ENCODE results near the gene SLC18A2.

Gene SLC18A2

DNA sequence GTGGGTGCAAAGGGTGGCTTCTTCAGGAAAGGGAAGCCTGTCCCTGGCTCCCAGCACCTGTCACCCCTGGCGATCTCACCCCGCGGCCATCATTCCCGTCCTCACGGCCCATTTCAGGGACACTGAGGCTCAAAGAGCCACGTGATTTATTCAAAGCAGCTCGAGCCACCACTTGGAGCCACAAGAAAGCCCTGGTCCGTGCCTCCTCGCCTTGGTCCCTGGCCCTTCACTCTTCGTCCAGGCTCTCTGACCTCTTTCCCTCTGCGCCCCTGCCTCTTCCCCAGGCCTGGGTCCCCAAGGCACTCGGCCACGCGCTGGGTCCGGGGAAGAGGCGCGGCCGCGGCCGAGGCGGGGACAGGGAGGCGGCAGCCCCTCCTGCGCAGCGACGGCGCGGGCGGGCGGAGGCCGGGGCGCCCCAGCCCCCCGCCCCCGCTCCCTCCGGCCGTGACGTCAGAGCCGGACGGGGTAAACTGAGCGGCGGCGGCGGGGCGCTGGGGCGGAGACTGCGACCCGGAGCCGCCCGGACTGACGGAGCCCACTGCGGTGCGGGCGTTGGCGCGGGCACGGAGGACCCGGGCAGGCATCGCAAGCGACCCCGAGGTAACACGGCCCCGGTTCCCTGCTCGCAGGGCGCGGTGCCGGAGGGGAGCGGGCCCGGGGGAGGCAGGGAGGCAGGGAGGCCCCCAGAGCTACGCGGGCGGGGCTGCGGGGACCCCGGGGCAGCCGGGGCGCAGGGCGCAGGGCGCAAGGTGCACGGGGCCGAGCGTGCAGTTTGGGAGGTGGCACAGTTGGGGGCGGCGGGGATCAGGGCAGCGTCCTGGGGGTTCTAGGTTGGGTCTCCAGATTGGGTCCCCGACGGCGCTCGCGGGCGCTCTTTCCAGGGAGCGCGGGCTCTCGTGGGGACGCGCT is at the start of gene SLC18A2:
TSS of gene SLC18A2 (plus strand) at position 494 of the 909 bp plus-strand sequence. CDS start 580 bp downstream, outside the sequence.
- Mint-ChIP-seq H3K27me3 (ENCODE audit: low read depth) (peaks cover 46% of the 10 kb centered on the region), H3K4me1 (ENCODE audit: low read depth) (peaks cover 2% of the 10 kb centered on the region), H3K9me3 (no peaks in the 10 kb centered on the region), H3K36me3 (ENCODE audit: low read depth) (no peaks in the 10 kb centered on the region), H3K4me3 (no peak within 1 kb of the TSS), H3K27ac (no peak within 1 kb of the TSS)

DNA sequence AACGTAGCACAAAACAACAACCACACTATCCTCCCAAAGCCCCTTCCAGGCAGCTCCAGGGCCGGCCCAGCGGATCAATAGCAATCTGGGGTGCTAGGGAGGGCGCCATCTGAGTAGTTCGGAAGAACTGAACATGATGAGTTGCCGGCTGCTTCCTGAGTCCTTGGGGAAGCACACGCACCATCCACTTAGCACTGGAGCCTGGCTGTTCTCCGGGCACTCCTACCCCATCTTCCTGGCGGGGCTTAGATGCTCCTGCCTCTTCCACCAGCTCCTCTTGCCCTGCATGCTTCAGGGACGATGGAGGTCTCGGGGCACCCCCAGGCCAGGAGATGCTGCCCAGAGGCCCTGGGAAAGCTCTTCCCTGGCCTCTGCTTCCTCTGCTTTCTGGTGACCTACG is 43.7 kb upstream of the SLC18A2 start, which contains the start of gene KCNK18:
TSS of gene KCNK18 (plus strand) at position 301 of the 400 bp plus-strand sequence. CDS start at position 301, 0 bp downstream.
- Mint-ChIP-seq H3K4me1 (ENCODE audit: low read depth) (no peaks in the 10 kb centered on the region), H3K36me3 (ENCODE audit: low read depth) (no peaks in the 10 kb centered on the region), H3K4me3 (no peak within 1 kb of the TSS), H3K9me3 (no peaks in the 10 kb centered on the region), H3K27ac (no peak within 1 kb of the TSS), H3K27me3 (ENCODE audit: low read depth) (no peaks in the 10 kb centered on the region)

DNA sequence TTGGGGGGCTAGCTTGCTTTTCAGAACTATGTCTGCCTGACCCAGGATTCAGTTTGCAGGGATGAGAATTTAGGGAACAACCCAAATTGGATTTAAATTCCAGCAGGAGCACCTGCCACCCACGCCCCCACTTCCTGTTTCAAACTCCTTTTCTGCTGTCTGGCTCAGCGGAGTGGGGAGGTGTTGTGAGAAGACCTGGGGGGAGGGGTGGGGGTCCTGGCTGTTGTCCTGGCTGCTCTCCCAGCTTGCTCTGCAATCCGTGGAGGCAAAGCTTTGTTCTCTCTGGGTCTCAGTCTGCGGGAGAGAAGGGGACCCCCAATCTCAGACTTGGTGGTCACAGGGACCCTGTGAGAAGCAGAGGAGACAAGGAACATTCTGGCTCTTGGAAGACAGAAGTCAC is 42.8 kb upstream of the SLC18A2 start:
- Mint-ChIP-seq H3K4me3 (no peak overlapping the region), H3K36me3 (ENCODE audit: low read depth) (no peaks in the 10 kb centered on the region), H3K27ac (no peak overlapping the region), H3K27me3 (ENCODE audit: low read depth) (no peaks in the 10 kb centered on the region), H3K9me3 (no peaks in the 10 kb centered on the region), H3K4me1 (ENCODE audit: low read depth) (no peaks in the 10 kb centered on the region)

DNA sequence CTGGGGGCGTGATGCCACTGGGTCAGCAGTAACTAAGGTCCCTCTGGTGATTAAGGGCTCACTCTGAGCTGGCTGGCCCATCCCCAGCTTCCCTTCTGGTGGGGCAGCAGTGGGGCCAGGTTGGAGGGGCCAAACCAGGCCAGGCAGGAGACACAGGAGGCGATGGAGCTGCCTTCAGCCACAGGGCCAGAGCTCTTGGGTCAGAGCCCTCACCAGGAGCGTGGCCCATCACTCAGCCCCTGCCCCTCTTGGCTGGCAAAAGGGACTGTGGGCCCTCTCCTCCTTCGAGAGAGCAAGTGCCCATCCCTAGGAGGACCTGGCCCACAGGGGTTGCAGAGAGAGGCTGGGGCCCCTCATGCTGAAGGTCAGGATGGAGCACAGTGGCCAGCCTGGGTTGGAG is 39.1 kb upstream of the SLC18A2 start:
- no peaks in the 10 kb centered on the region for H3K4me1 Mint-ChIP-seq (ENCODE audit: low read depth)
- no peak overlapping the region for H3K4me3 Mint-ChIP-seq
- H3K9me3 Mint-ChIP-seq: no peaks in the 10 kb centered on the region
- H3K36me3 Mint-ChIP-seq (ENCODE audit: low read depth): no peaks in the 10 kb centered on the region
- no peak overlapping the region for H3K27ac Mint-ChIP-seq
- no peaks in the 10 kb centered on the region for H3K27me3 Mint-ChIP-seq (ENCODE audit: low read depth)

DNA sequence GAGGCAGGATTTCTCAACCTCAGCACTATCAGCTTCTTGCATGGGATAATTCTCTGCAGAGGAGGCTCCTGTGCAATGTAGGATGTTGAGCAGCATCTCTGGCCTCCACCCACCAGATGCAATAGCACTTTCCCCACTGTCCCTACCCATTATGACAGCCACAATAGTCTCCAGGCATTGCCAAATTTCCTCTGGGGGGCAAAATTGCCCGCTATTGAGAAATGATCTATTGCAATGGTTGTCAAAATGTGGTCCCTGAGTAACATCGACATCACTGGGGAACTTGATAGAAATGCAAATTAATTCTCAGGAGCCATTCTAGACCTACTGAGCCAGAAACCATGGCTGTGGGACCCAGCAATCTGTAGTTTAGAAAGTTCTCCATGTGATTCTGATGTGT is 36.6 kb upstream of the SLC18A2 start:
- Mint-ChIP-seq H3K27me3 (ENCODE audit: low read depth) (no peaks in the 10 kb centered on the region), H3K4me1 (ENCODE audit: low read depth) (no peaks in the 10 kb centered on the region), H3K36me3 (ENCODE audit: low read depth) (no peaks in the 10 kb centered on the region), H3K27ac (no peak overlapping the region), H3K4me3 (no peak overlapping the region), H3K9me3 (no peaks in the 10 kb centered on the region)

DNA sequence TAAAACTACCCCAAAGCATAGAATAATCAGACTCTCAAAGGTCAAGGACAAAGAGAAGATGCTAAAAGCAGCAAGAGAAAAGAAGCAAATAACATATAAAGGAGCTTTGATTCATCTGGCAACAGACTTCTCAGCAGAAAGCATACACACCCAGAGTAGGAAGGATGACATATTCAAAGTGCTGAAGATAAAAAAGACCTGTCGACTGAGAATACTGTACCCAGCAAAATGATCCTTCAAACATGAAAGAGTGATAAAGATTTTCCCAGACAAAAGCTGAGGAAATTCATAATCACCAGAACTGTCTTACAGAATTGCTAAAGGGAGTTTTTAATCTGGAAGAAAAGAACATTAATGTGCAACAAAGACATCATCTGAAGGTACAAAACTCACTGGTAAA is 28.7 kb upstream of the SLC18A2 start:
- peaks cover 2% of the 10 kb centered on the region for H3K4me1 Mint-ChIP-seq (ENCODE audit: low read depth)
- no peak overlapping the region for H3K4me3 Mint-ChIP-seq
- H3K27me3 Mint-ChIP-seq (ENCODE audit: low read depth): peaks cover 27% of the 10 kb centered on the region
- H3K27ac Mint-ChIP-seq: no peak overlapping the region
- H3K9me3 Mint-ChIP-seq: peaks cover 7% of the 10 kb centered on the region
- H3K36me3 Mint-ChIP-seq (ENCODE audit: low read depth): no peaks in the 10 kb centered on the region

DNA sequence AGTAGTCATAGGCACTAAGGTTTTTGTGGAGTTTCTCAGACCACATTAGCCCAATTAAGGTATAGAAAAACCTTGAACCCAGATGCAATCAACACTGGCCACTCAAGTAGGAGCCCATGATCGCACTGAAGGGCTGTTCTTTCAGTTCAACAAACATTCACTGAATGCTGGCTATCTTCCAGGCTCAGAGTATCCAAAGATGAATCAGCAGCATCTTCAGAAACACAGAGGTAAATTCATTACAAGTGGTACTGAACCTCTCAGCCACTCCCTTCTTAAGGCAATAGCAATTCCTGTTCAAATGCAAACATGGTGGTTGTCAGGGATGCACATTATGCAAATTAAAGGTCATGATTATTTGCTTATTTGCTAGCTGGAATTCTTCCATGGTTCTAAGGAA is 26.5 kb upstream of the SLC18A2 start:
- Mint-ChIP-seq H3K27me3 (ENCODE audit: low read depth) (peaks cover 34% of the 10 kb centered on the region), H3K36me3 (ENCODE audit: low read depth) (no peaks in the 10 kb centered on the region), H3K4me1 (ENCODE audit: low read depth) (peaks cover 2% of the 10 kb centered on the region), H3K4me3 (no peak overlapping the region), H3K9me3 (peaks cover 7% of the 10 kb centered on the region), H3K27ac (no peak overlapping the region)

DNA sequence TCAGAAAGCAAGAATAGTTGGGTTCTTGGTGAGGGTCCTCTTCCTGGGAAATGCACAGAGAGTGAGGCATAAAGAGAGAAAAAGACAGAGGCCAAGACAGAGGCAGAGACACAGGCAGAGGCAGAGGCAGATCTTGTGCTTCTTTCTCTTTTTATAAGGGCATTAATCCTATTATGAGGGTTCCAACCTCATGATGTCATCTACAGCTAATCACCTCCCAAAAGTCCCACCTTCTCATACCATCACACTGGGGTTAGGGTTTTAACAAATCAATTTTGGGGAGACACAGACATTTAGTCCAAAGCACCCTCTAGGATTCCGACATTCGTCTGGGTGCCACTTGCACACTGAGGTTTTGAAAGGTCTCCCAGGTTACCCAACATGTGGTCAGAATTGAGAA is 25.8 kb upstream of the SLC18A2 start:
- H3K27ac Mint-ChIP-seq: no peak overlapping the region
- H3K4me3 Mint-ChIP-seq: no peak overlapping the region
- no peaks in the 10 kb centered on the region for H3K36me3 Mint-ChIP-seq (ENCODE audit: low read depth)
- peaks cover 7% of the 10 kb centered on the region for H3K9me3 Mint-ChIP-seq
- H3K4me1 Mint-ChIP-seq (ENCODE audit: low read depth): peaks cover 2% of the 10 kb centered on the region
- H3K27me3 Mint-ChIP-seq (ENCODE audit: low read depth): peaks cover 34% of the 10 kb centered on the region

DNA sequence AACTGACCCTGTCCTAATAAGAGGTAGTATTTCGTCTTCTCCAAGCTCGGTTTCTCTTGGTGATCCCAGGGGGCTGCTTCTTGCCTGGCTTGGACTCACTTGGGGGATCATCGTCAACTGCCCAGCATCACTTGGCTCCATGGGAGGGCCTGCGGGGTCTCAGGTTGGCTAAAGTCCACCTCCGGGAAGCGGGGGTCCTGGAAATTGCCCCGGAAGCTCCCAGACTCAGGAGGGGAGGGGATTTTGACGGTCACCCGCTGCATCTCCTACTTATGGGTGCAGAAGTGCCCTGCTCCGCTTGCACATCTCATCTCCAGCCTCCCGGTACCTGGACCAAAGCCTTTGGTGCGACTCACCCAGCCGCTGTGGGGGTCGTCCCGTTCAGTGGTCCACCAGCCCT is 24.9 kb upstream of the SLC18A2 start:
- Mint-ChIP-seq H3K4me3 (no peak overlapping the region), H3K27ac (no peak overlapping the region), H3K9me3 (peaks cover 7% of the 10 kb centered on the region), H3K36me3 (ENCODE audit: low read depth) (no peaks in the 10 kb centered on the region), H3K4me1 (ENCODE audit: low read depth) (peaks cover 2% of the 10 kb centered on the region), H3K27me3 (ENCODE audit: low read depth) (peaks cover 34% of the 10 kb centered on the region)

DNA sequence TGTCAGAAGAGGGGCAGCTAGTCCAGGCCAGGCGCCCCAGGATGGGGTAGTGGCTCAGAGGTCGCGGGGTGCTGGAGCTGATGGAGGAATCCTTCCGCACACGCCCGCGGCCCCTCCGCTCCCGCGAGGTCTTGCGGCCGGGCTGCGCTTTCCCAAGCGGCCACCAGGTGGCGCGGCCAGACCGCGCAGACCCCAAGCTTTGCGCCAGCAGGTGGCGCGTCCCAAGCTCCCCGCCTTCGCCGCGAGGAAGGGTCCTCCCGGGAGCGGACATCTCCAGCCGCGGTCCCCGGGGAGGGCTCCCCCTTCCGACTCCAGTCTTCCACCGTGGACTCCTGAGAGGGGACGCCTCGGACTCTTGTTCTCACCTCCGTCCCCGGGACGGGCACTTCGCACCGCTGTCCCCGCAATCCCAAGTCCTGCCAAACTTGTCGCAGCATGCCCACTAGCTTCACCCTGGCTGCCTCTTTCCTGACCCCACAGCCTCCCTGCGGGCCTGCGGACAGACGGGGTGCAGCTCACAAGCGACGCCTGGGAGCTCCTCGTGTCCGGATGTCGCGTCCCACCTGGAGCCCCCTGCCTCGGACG is 24.2 kb upstream of the SLC18A2 start:
- peaks cover 27% of the 10 kb centered on the region for H3K27me3 Mint-ChIP-seq (ENCODE audit: low read depth)
- H3K9me3 Mint-ChIP-seq: peaks cover 5% of the 10 kb centered on the region
- H3K36me3 Mint-ChIP-seq (ENCODE audit: low read depth): no peaks in the 10 kb centered on the region
- peak overlapping the region; percentile 73 for H3K4me3 Mint-ChIP-seq
- H3K4me1 Mint-ChIP-seq (ENCODE audit: low read depth): peaks cover 2% of the 10 kb centered on the region
- no peak overlapping the region for H3K27ac Mint-ChIP-seq

DNA sequence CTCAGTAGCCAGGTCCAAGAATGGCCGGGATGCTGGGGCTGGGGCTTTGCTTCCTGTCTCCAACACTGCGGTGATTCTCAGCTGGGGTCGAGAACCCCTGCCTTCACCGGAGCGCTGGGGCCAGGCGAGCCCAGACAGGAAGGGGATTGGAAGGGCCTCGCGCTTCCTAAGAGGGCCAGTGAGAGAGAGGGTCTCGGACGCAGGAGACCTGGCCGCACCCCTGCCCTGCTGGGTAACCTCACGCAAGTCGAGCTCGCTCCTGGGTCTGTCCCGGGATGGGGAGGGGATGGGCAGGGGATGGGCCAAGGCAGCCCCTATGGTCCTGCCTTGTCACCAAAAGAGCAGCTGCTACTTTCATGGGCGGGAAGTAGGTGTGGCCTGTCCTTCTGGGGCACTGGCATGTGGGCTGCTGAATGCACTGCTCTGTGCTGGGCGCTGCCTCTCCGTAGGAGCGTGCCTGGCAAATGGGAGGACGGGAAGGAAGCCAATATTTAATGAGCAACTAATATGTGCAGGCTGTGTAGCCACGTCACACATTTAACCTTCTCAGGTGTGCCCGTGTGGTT is 23.6 kb upstream of the SLC18A2 start:
- Mint-ChIP-seq H3K36me3 (ENCODE audit: low read depth) (no peaks in the 10 kb centered on the region), H3K27me3 (ENCODE audit: low read depth) (peaks cover 21% of the 10 kb centered on the region), H3K27ac (no peak overlapping the region), H3K4me3 (peak overlapping the region; percentile 73), H3K9me3 (no peaks in the 10 kb centered on the region), H3K4me1 (ENCODE audit: low read depth) (peaks cover 2% of the 10 kb centered on the region)

DNA sequence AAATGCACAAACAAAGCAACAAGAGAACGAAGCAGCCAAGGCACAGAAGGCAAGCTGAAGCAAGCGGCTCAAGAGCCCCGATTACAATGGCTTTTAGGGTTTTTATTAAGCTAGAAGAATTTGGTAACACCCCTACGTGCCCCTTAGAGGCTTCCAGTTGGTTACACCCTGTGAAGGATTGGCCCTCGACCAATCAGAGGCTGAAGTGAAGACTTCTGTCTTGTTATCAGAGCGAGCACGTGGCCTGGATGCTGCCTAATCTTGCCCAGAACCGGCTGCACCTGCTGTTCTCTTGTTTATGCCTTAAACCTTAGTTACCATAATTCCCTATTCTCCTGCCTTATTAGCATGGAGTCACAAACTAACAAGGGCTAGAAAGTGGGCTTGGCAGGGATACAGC is 22.3 kb upstream of the SLC18A2 start:
- Mint-ChIP-seq H3K4me1 (ENCODE audit: low read depth) (peaks cover 2% of the 10 kb centered on the region), H3K27ac (no peak overlapping the region), H3K36me3 (ENCODE audit: low read depth) (no peaks in the 10 kb centered on the region), H3K4me3 (no peak overlapping the region), H3K27me3 (ENCODE audit: low read depth) (peaks cover 21% of the 10 kb centered on the region), H3K9me3 (no peaks in the 10 kb centered on the region)

DNA sequence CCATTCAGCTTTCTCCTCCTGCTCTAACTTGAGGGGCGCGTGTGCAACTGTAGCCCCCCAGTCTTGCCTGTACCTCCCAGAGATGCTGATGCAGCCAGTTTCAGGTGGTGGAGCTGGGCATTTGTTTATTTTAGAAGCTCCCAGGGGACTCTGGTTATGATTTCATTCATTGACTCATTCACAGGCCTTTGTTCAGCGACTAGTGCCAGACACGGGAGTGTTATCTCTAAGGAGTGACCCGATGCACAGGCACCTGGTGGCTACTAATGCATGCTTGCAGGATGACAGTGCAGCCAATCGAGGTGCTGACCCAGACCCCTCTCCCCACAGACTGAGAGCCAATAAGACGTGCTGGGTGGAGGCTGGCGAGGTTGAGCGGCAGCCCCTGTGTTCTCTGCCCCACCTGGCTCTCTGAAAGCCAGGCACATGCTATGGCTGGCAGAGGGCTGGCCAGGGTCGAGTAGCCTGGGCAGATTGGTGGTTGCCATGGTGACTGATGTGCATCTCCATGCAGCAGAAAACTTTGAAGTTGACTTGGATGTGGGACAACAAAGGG is 19.7 kb upstream of the SLC18A2 start:
- H3K36me3 Mint-ChIP-seq (ENCODE audit: low read depth): no peaks in the 10 kb centered on the region
- no peak overlapping the region for H3K4me3 Mint-ChIP-seq
- peaks cover 1% of the 10 kb centered on the region for H3K4me1 Mint-ChIP-seq (ENCODE audit: low read depth)
- H3K27me3 Mint-ChIP-seq (ENCODE audit: low read depth): peaks cover 7% of the 10 kb centered on the region
- no peak overlapping the region for H3K27ac Mint-ChIP-seq
- no peaks in the 10 kb centered on the region for H3K9me3 Mint-ChIP-seq

DNA sequence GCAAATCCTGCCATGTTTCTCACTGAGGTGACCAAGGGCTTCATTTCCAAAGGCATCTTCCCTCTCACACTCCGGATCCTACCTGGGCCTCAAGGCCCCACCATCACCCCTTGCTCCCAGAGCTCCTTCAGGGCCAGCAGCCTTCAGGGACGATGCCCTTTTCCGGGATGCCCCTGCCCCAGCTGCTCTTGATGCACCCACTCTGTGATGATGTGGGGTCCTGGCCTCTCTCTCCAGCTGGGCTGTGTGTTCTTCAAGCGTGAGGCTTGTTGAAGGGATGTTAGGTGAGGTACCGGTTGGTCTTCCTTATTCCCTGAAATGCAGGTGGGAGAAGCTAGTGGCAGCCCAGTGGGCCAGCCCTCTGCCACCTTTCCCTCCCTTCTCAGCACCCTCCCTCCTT is 18.4 kb upstream of the SLC18A2 start:
- Mint-ChIP-seq H3K4me3 (no peak overlapping the region), H3K36me3 (ENCODE audit: low read depth) (no peaks in the 10 kb centered on the region), H3K27ac (no peak overlapping the region), H3K9me3 (no peaks in the 10 kb centered on the region), H3K27me3 (ENCODE audit: low read depth) (peaks cover 5% of the 10 kb centered on the region), H3K4me1 (ENCODE audit: low read depth) (no peaks in the 10 kb centered on the region)

Data from T-helper 1 cell treated with Interleukin-12 subunit alpha and Interleukin-12 subunit beta and Interleukin-4 antibody, amounts not matched to agents 30 μg/mL and 1 μg/mL, for 36 hours (primary cell).